LNCAP (cell line): Measurements from ENCODE around the gene KRTAP1-3.

Source experiments
- CTCF ChIP-seq: fragments of 450-650 bp; IDR thresholded peaks from 2 replicates; pipeline ENCODE4 v1.5.1; 2017; ENCODE audit warnings: mild to moderate bottlenecking

The KRTAP1-3 gene

GRCh38 chr17:41010441-41010840 lies 24.2 kb downstream of the KRTAP1-3 start:
- TF ChIP-seq CTCF, result no peak

- TF ChIP-seq CTCF, result no peak
Measured at GRCh38 chr17:41009936-41010335, 24.7 kb downstream of the KRTAP1-3 start.

GRCh38 chr17:41009301-41009760 lies 25.3 kb downstream of the KRTAP1-3 start:
- TF ChIP-seq CTCF, result no peak

GRCh38 chr17:41008811-41009210 lies 25.9 kb downstream of the KRTAP1-3 start, which contains the start of gene KRTAP3-1:
Gene KRTAP3-1, minus strand, starts transcription at chr17:41009128. Its CDS starts 54 bp downstream, at chr17:41009074.
- no peak for TF ChIP-seq CTCF

- no peak for TF ChIP-seq CTCF
Measured at GRCh38 chr17:41004397-41004796, 30.3 kb downstream of the KRTAP1-3 start.

GRCh38 chr17:41003926-41004325 lies 30.7 kb downstream of the KRTAP1-3 start:
- no peak for TF ChIP-seq CTCF

GRCh38 chr17:41002814-41003213 lies 31.9 kb downstream of the KRTAP1-3 start:
- no peak for TF ChIP-seq CTCF

GRCh38 chr17:41001795-41002194 lies 32.9 kb downstream of the KRTAP1-3 start:
- no peak for TF ChIP-seq CTCF
